Activated CD8-positive, alpha-beta memory T cell treated with anti-CD3 and anti-CD28 coated beads for 1 hour (primary cell): Measurements from ENCODE around the gene NXF3.
"Not testable (repeated sequence)": the region's sequence is repeated elsewhere in the genome, so short reads cannot be mapped to it uniquely, and the experiment has no call there.

Experiments
- DNase-seq, 2 donors: peaks; one replicate each; pipeline ENCODE4 v3.0.0-alpha.2; 2020; ENCODE audit warnings: low read depth in 1 of 2; ENCODE audit errors: extremely low read depth in 1 of 2

NXF3 gene, protein sequence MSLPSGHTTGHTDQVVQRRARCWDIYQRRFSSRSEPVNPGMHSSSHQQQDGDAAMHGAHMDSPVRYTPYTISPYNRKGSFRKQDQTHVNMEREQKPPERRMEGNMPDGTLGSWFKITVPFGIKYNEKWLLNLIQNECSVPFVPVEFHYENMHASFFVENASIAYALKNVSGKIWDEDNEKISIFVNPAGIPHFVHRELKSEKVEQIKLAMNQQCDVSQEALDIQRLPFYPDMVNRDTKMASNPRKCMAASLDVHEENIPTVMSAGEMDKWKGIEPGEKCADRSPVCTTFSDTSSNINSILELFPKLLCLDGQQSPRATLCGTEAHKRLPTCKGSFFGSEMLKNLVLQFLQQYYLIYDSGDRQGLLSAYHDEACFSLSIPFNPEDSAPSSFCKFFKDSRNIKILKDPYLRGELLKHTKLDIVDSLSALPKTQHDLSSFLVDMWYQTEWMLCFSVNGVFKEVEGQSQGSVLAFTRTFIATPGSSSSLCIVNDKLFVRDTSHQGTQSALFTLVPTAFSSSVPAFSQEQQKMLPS

DNA sequence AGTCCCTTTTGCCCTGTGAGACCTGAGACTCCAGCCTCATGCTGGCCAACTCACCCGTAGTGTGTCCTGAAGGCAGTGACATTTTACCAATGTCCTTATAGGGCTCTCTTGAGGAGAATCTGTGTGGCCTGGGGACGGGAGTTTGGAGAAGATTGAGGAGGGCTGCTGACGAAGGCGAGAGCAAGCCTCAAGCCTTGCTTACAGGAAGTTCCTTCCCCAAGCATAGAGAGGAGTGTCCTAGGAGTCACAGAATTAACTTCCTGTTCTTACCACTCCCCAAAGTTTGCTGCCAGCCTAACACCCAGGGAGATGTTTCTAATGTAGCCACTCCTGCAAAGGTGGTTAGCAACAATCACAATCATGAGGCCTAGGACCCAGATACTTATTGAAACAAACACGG lies at the start of gene NXF3:
NXF3 (minus strand) TSS at position 202 of the 400 bp plus-strand sequence; CDS start at position 82, 120 bp downstream.
- DNase-seq, result no peak

DNA sequence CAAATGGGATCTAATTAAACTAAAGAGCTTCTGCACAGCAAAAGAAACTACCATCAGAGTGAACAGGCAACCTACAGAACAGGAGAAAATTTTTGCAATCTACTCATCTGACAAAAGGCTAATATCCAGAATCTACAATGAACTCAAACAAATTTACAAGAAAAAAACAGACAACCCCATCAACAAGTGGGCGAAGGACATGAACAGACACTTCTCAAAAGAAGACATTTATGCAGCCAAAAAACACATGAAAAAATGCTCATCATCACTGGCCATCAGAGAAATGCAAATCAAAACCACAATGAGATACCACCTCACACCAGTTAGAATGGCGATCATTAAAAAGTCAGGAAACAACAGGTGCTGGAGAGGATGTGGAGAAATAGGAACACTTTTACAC lies 43.6 kb upstream of the NXF3 start:
- not testable (repeated sequence) for DNase-seq

GRCh38 chrX:103124284-103124683 lies 31.3 kb upstream of the NXF3 start:
- DNase-seq, result no peak

GRCh38 chrX:103120748-103121147 lies 27.8 kb upstream of the NXF3 start:
- no peak for DNase-seq

DNA sequence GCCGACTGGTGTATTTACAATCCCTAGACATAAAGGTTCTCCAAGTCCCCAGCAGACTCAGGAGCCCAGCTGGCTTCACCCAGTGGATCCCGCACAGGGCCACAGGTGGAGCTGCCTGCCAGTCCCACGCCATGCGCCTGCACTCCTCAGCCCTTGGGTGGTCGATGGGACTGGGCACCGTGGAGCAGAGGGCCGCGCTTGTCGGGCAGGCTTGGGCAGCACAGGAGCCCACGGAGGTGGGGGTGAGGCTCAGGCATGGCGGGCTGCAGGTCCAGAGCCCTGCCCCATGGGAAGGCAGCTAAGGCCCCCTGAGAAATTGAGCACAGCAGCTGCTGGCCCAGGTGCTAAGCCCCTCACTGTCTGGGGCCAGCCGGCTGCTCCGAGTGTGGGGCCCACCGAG lies 24.0 kb upstream of the NXF3 start:
- not testable (repeated sequence) for DNase-seq

DNA sequence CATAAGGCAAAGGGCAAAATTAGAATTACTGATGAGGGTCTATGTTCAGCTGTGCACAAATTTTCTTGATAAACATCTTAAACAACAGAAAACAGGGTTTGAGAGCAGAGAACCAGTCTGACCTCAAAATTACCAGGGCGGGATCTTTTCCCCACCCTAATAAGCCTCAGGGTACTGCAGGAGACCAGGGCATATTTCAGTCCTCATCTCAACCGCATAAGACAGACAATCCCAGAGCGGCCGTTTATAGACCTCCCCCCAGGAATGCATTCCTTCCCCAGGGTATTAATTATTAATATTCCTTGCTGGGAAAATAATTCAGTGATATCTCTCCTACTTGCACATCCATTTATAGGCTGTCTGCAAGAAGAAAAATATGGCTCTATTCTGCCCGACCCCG lies 16.6 kb upstream of the NXF3 start:
- DNase-seq, result not testable (repeated sequence)

DNA sequence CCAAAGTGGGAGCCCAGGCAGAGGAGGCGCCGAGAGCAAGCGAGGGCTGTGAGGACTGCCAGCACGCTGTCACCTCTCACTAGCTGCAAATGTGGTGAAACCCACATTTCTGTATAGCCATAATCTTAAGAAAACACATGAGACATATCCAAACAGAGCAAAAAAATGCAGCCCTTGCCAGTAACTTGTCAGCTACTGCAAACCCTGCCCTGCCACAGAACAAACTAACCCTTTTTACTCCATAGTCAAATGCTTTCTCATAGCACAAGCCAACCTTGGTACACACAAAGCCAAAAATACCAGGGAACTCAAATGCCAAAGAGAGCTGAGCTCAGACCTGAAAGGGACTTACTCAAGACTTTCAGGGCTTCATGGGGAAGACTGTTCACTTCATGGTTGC lies 14.9 kb upstream of the NXF3 start:
- no peak for DNase-seq

DNA sequence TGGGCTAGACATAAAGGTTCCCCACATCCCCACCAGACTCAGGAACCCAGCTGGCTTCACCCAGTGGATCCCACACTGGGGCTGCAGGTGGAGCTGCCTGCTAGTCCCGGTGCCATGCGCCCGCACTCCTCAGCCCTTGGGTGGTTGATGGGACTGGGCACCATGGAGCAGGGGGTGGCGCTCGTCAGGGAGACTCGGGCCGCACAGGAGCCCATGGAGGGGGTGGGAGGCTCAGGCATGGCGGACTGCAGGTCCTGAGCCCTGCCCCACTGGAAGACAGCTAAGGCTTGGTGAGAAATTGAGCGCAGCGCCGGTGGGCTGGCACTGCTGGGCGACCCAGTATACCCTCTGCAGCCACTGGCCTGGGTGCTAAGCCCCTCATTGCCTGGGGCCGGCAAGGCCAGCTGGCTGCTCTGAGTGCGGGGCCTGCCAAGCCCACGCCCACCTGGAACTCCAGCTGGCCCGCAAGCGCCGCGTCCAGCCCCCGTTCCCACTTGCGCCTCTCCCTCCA lies 14.3 kb upstream of the NXF3 start:
- not testable (repeated sequence) for DNase-seq

- DNase-seq, result not testable (repeated sequence)
Measured at GRCh38 chrX:103104370-103104769, 11.4 kb upstream of the NXF3 start.

GRCh38 chrX:103103866-103104265 lies 10.9 kb upstream of the NXF3 start:
- not testable (repeated sequence) for DNase-seq

- no peak for DNase-seq
Measured at GRCh38 chrX:103101299-103102042, 8.5 kb upstream of the NXF3 start.

DNA sequence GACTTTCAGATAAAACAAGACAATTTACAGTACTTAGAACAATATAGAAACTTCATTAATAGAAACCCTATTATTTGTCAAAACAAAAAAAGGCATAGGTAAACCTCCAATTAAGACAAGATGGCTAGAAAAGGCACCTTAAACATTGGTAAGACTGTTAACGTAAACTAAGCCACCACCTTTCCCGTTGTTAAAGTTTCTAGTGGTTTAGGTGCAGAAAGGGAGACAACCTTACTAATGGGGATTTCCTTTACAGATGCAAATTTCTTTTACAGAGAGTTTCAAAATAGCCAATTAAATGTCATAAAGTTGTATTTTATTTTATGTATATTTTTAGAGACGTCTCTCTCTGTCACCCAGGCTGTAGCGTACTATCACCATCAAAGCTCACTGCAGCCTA lies 7.5 kb upstream of the NXF3 start:
- no peak for DNase-seq

DNA sequence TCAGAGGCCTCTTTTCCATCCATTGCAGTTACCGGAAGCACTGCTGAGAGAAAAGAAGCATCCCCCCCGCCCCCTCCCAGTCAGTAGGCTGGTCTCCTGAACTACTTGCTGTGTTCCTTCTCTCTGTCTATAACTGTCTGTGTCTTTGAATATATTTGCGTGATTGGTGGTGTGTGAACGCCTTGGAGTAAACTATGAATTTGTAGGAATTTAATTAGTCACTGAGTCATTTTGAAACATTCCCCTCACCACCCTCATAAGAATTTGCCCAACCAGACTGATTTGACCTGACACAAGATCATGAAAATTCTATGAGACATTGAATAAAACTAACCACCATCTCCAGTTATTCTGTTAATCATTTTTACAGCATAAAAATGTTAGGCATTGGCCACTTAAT lies 6.7 kb upstream of the NXF3 start:
- DNase-seq, result no peak

DNA sequence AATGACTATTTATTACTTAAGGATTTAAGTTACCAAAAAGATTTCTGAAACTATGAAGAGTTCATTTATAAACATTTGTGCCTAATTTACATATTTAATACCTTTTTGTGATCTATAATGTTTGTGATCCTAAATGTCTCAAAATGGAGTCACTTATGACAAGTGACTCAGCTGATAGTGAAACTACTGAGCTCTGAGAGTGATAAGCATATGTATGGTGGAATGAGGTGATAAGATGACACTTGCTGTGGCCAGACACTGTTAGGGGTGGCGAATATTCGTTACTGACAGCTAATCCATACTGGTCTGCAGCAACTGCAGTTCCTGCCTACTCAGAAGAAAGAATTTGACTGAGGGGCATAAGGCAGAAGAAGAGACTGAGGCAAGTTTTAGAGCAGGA lies 5.5 kb upstream of the NXF3 start:
- no peak for DNase-seq

GRCh38 chrX:103081051-103081450 lies 11.9 kb downstream of the NXF3 start:
- no peak for DNase-seq

DNA sequence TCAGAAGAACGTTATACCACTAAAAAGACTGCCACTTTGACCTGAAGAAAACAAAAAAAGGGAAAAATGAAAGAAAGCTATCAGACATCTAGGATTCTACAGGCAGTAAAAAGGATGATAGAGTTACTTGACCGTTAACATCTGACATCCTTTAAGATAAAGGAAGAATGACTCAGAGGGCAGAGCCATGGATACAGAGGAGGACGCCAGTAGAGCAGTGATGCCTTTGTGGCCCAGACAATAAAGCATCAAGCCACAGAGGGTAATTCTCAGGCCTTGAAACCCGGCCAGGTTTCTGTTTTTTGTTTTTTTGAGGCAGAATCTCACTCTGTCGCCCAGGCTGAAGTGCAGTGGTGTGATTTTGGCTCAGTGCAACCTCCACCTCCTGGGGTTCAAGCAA lies 19.5 kb downstream of the NXF3 start:
- DNase-seq, result no peak

DNA sequence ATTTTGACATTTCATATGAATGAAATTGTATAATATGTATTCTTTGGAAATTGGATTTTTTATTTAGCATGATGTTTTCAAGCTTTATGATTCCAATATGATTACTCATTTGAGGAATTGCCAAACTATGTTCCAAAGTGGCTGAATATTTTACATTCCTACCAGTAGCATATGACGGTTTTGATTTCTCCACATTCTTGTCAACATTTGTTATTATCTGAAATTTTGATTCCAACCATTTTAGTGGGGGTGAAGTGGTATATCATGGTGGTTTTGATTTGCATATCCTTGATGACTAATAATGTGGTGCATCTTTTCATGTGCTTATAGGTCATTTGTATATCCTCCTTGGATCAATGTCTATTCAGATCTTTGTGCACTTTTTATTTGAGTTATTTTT lies 26.3 kb downstream of the NXF3 start:
- no peak for DNase-seq

DNA sequence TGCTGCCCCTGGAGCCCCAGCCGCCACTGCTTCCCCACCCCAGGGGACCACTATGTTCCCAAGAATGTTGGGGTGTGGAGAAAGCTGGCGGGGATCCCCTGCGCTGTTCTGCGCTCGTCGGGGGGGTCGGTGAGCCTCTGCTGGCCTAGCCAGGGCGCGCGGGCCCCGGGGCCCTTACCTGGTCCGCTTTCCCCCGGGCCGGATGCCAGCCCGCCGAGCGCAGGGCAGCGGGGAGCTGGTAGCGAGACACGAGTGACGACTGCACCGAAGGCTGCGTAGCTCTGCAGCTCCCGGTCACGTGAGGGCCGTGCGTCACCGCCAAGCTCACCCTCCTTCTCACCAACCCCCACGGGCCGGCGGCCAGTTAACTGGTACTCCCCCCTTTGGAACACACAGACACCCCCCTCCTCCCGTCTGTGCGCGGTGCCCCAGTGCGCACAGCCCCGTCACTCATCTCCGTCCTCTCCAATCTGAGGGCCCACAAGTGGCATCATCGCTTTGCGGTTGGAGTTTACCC lies 29.0 kb downstream of the NXF3 start, which contains the start of gene BEX1:
BEX1 (minus strand) TSS at position 254 of the 517 bp plus-strand sequence. CDS start 897 bp downstream, outside the sequence.
- DNase-seq, result no peak

GRCh38 chrX:103063191-103063845 lies 29.6 kb downstream of the NXF3 start:
- no peak for DNase-seq

GRCh38 chrX:103061486-103061885 lies 31.5 kb downstream of the NXF3 start:
- DNase-seq, result no peak

DNA sequence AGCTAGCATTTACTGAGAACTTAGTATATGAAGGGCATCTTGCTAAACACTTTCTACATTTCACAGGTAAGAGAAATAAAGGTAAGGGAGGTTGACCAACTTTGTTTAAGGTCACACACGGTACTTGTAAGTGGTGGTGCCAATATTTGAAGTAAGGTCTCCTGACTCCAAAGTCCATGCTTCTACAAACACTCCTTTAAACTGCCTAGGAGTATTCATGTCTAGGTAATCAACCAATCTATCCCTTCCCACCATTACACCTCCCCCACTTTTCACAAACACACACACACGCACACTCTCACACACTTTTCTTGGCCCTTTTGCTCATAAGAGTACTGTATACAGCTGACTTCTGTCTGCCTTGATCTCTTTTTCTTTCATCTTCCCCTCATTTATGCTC lies 36.0 kb downstream of the NXF3 start:
- DNase-seq, result no peak
